ENCODE data around the gene WDR77. TPM values are rescaled to one million over a fixed set of nuclear protein-coding genes. Genes with fewer than 3 reads are reported as not detected.

The WDR77 gene
- total and polyA plus RNA-seq, 9 of the 15 experiments (the other 6 are each of a cell fraction or from before 2014, with no cell fraction given), result 20.6 to 160 (median 75.3) TPM

DNA sequence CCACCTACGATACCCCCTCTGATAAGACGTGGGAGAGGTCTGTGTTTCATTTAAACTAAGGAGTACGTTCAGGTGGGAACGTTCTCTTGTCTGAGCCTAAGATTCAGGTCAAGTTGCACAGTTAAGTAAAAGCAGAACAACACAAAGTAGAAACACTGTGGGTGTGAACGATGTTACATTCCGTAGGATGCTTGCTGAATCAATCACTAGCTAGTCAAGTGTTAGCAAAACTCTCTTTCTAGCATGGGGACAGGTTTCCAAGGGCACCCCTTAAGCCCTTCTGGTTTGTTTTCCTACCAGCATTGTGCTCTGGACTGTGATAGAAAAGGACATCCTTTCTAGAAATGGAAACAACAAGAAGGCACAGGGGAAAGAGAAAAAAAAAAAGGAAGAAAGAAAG lies 38.1 kb upstream of the WDR77 start (continued):
- TF ChIP-seq ZFX (CRISPR knock-in tag; IDR thresholded peaks at IDR 0.05), result no peak

DNA sequence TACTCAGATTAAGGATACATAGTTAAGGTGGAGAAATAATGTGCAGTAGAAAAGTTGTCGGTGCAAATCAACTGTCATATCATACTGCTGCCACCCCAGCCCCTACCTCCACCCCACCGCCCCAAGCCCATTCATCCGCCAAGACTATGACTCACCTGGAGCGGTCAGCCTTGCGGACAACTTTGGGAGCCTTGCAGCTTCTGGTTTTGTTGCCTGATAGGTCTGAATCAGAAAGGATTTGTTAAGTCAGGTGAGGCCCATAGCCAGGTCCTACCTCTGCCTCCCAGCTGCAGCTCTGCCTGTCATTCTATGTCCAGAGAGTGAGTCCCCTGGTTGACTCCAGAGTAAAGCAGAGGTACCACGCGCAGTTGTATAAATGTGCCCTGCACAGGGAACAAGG lies 37.4 kb upstream of the WDR77 start:
- H3K4me1 ChIP-seq (replicated peaks in 1 of 2; ENCODE audit: control insufficient read depth in 2 of 2, insufficient read depth in 2 of 2, low read length in 2 of 2), result no peaks in the 10 kb centered on the region; a peak in 1 of 5 replicates
- TF ChIP-seq CREM (IDR thresholded peaks at IDR 0.05; ENCODE audit: low read depth) (no peak), ZNF586 (CRISPR knock-in tag; conservative IDR thresholded peaks at IDR 0.05) (no peak), TEAD1 (CRISPR knock-in tag; IDR thresholded peaks at IDR 0.05) (no peak), PRMT5 (CRISPR knock-in tag; IDR thresholded peaks at IDR 0.05) (no peak), SMARCB1 (IDR thresholded peaks at IDR 0.05; ENCODE audit: insufficient read length, low read depth) (no peak), ZNF282 (CRISPR knock-in tag; IDR thresholded peaks at IDR 0.05) (no peak), TGIF2 (CRISPR knock-in tag; IDR thresholded peaks at IDR 0.05) (no peak), MYNN (IDR thresholded peaks at IDR 0.05) (no peak), MYNN (CRISPR knock-in tag; IDR thresholded peaks at IDR 0.05) (no peak), ZNF583 (CRISPR knock-in tag; IDR thresholded peaks at IDR 0.05) (no peak), DACH1 (IDR thresholded peaks at IDR 0.05; ENCODE audit: partially characterized antibody) (no peak), ZNF766 (CRISPR knock-in tag; conservative IDR thresholded peaks at IDR 0.05) (no peak)
- TF ChIP-seq, protein P1, sequence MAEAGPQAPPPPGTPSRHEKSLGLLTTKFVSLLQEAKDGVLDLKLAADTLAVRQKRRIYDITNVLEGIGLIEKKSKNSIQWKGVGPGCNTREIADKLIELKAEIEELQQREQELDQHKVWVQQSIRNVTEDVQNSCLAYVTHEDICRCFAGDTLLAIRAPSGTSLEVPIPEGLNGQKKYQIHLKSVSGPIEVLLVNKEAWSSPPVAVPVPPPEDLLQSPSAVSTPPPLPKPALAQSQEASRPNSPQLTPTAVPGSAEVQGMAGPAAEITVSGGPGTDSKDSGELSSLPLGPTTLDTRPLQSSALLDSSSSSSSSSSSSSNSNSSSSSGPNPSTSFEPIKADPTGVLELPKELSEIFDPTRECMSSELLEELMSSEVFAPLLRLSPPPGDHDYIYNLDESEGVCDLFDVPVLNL (CRISPR knock-in tag; IDR thresholded peaks at IDR 0.05; ENCODE audit: low read depth), result no peak
- H3K9me1 ChIP-seq (ENCODE audit: control insufficient read depth, insufficient read depth, low read length), result no peaks in the 10 kb centered on the region
- ATAC-seq (no peak), DNase-seq (ENCODE audit: extremely low read depth in 1 of 4, low spot score in 3 of 4) (no peak), FAIRE-seq (no peak)
- no peak overlapping the region for H3K9ac ChIP-seq (ENCODE audit: insufficient read depth in 1 of 2, low read depth in 2 of 2, low read length in 2 of 2)
- no peaks in the 10 kb centered on the region for H4K20me1 ChIP-seq (replicated peaks; ENCODE audit: control insufficient read depth, insufficient read depth, low read length)
- H3K27ac ChIP-seq (ENCODE audit: extremely low read depth, low read depth, low read length), result no peak overlapping the region
- ChIA-PET POLR2A (no interaction called here), CTCF (ENCODE audit: low intra/inter-chr PET ratio) (interaction anchor here (1.0 kb wide), 1 partner anchor 283 kb away, joined by 3 read pairs; no protein-coding TSS in a partner anchor)
- peaks cover 10 to 33% of the 10 kb centered on the region in 2 experiments; a peak in 4 of 5 replicates for H3K27me3 ChIP-seq (ENCODE audit: control insufficient read depth in 2 of 2, insufficient read depth in 2 of 2, low read length in 2 of 2)
- BruUV-seq (replicated peaks), result no TSS peak
- H3K4me2 ChIP-seq (ENCODE audit: insufficient read depth, low read length), result no peak overlapping the region
- in situ Hi-C loops (cut with MboI) (loop anchor here (25.0 kb wide), 1 partner anchor 851 kb away; no protein-coding TSS in a partner anchor), intact Hi-C loops (cut with micrococcal nuclease) (no loop called here)
- no peak overlapping the region for H3K4me3 ChIP-seq
- H3K79me2 ChIP-seq (ENCODE audit: control insufficient read depth, insufficient read depth, low read length), result no peaks in the 10 kb centered on the region
- H3K36me3 ChIP-seq (ENCODE audit: control insufficient read depth, insufficient read depth, low read length), result no peaks in the 10 kb centered on the region
- WGBS (ENCODE audit: insufficient coverage, low coverage, missing lambda C conversion rate), result 15% methylated on average over 7 of the region's 7 CpGs
- H3K9me3 ChIP-seq (replicated peaks; ENCODE audit: control insufficient read depth, insufficient read depth, low read depth, low read length), result no peaks in the 10 kb centered on the region
- no peak overlapping the region for H2AFZ ChIP-seq (ENCODE audit: low read depth, low read length)
